ENCODE results near the gene VPS26C.

- no peak for TF ChIP-seq CTCF (IDR thresholded peaks at IDR 0.05)
- TF ChIP-seq ZFX (IDR thresholded peaks at IDR 0.05; ENCODE audit: borderline replicate concordance): no peak
These were observed 1.0 kb upstream of the VPS26C start for GRCh38 chr21:37268186-37268503.
